ENCODE measurements around the gene F11.
"Not testable (repeated sequence)": the region's sequence is repeated elsewhere in the genome, so short reads cannot be mapped to it uniquely, and the experiment has no call there.

The F11 gene

GRCh38 chr4:186249785-186250754, 15.9 kb upstream of the F11 start:
- peak; percentile 10 for DNase-seq (ENCODE audit: low read depth)

- no peak for DNase-seq (ENCODE audit: low read depth)
These were observed 15.2 kb upstream of the F11 start for GRCh38 chr4:186250760-186251159.

- no peak for DNase-seq (ENCODE audit: low read depth)
These were observed 10.9 kb upstream of the F11 start for GRCh38 chr4:186255122-186255521.

GRCh38 chr4:186258216-186258811, 7.7 kb upstream of the F11 start:
- DNase-seq (ENCODE audit: low read depth), result no peak

GRCh38 chr4:186260117-186260503, 5.9 kb upstream of the F11 start:
- DNase-seq (ENCODE audit: low read depth), result no peak

- DNase-seq (ENCODE audit: low read depth), result no peak
These were observed 5.2 kb upstream of the F11 start for GRCh38 chr4:186260504-186261448.

- DNase-seq (ENCODE audit: low read depth), result no peak
These were observed 1.3 kb upstream of the F11 start for GRCh38 chr4:186264660-186265059.

- not testable (repeated sequence) for DNase-seq (ENCODE audit: low read depth)
These were observed 739 bp upstream of the F11 start for GRCh38 chr4:186265250-186265649.

- peak; percentile 1 for DNase-seq (ENCODE audit: low read depth)
These were observed 904 bp downstream of the F11 start for GRCh38 chr4:186266729-186267456.

- DNase-seq (ENCODE audit: low read depth), result no peak
These were observed 5.2 kb downstream of the F11 start for GRCh38 chr4:186271081-186271678.

GRCh38 chr4:186272699-186273391, 6.9 kb downstream of the F11 start:
- DNase-seq (ENCODE audit: low read depth), result no peak

GRCh38 chr4:186273392-186273789, 7.4 kb downstream of the F11 start:
- not testable (repeated sequence) for DNase-seq (ENCODE audit: low read depth)

GRCh38 chr4:186283311-186283710, 17.3 kb downstream of the F11 start:
- DNase-seq (ENCODE audit: low read depth), result no peak

- no peak for DNase-seq (ENCODE audit: low read depth)
These were observed 19.2 kb downstream of the F11 start for GRCh38 chr4:186285147-186285546.

- no peak for DNase-seq (ENCODE audit: low read depth)
These were observed 20.6 kb downstream of the F11 start for GRCh38 chr4:186286581-186286980.

GRCh38 chr4:186291256-186291890, 25.4 kb downstream of the F11 start:
- no peak for DNase-seq (ENCODE audit: low read depth)

- DNase-seq (ENCODE audit: low read depth), result no peak
These were observed 28.2 kb downstream of the F11 start for GRCh38 chr4:186294160-186294559.

GRCh38 chr4:186296481-186296880, 30.5 kb downstream of the F11 start:
- DNase-seq (ENCODE audit: low read depth), result no peak

- DNase-seq (ENCODE audit: low read depth), result peak; percentile 58
These were observed 31.1 kb downstream of the F11 start for GRCh38 chr4:186297013-186297645.

Data from EH (cell line).